Kidney epithelial cell (primary cell): ENCODE measurements around the gene GIPC3. TPM values are rescaled to one million over a fixed set of nuclear protein-coding genes. Genes with fewer than 3 reads are reported as not detected.
A peak's percentile ranks its signal among the peaks of the same experiment; 100 is the strongest.
"Not testable (repeated sequence)": the region's sequence is repeated elsewhere in the genome, so short reads cannot be mapped to it uniquely, and the experiment has no call there.

Experiments used
- DNase-seq: peaks from one replicate; pipeline ENCODE4 v3.0.0-alpha.2; 2010; ENCODE audit warnings: low read depth
- H3K27me3 ChIP-seq: 2 replicates; pipeline ENCODE4 v1.6.0; 2011; ENCODE audit warnings: low read length; ENCODE audit not compliant: control insufficient read depth, insufficient read depth
- H3K36me3 ChIP-seq: 2 replicates; pipeline ENCODE4 v1.5.1; 2011; ENCODE audit warnings: low read length; ENCODE audit not compliant: control insufficient read depth, insufficient read depth
- H3K4me3 ChIP-seq: 2 replicates; pipeline ENCODE4 v1.5.1; 2011; ENCODE audit warnings: low read depth, mild to moderate bottlenecking, control low read depth, low read length
- total RNA-seq: library from RNA; depleted of rRNA; stranded (reverse); fragments of >200 nt; gene quantifications from 2 replicates; pipeline ENCODE4 v1.2.3, GENCODE V29; 2015
- TF ChIP-seq, protein P1 (sequence below): IDR thresholded peaks from 2 replicates; pipeline ENCODE4 v1.5.1; 2011; ENCODE audit warnings: mild to moderate bottlenecking, moderate library complexity, low read length, control low read depth, inconsistent platforms; ENCODE audit not compliant: insufficient read depth, poor library complexity, severe bottlenecking

The GIPC3 gene
- total RNA-seq, 1 donor from 2014 or later = 0.21 TPM

DNA sequence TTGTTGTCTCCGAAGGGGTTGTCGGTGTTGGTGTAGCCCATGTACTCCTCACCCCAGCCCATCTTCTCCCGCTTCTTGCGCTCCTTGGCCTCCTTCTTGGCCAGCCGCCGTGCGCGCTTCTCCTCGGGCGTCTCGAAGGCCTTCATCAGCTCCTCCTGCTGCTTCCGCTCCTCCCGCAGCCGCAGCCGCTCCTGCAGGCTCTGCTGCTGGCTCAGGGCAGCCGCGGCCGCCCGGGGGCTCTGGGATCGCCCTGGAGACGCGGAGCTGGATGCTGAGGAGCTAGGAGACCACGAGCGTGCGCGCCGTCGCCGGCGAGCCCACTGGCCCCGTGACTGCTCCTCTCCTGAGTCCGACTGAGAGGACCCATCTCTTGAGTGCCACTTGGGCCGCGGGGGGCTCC lies 38.4 kb downstream of the GIPC3 start:
- TF ChIP-seq, protein P1, sequence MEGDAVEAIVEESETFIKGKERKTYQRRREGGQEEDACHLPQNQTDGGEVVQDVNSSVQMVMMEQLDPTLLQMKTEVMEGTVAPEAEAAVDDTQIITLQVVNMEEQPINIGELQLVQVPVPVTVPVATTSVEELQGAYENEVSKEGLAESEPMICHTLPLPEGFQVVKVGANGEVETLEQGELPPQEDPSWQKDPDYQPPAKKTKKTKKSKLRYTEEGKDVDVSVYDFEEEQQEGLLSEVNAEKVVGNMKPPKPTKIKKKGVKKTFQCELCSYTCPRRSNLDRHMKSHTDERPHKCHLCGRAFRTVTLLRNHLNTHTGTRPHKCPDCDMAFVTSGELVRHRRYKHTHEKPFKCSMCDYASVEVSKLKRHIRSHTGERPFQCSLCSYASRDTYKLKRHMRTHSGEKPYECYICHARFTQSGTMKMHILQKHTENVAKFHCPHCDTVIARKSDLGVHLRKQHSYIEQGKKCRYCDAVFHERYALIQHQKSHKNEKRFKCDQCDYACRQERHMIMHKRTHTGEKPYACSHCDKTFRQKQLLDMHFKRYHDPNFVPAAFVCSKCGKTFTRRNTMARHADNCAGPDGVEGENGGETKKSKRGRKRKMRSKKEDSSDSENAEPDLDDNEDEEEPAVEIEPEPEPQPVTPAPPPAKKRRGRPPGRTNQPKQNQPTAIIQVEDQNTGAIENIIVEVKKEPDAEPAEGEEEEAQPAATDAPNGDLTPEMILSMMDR = no peak
- no peaks in the 10 kb centered on the region for H3K36me3 ChIP-seq
- no peak overlapping the region for H3K4me3 ChIP-seq
- DNase-seq = no peak
- no peaks in the 10 kb centered on the region for H3K27me3 ChIP-seq

DNA sequence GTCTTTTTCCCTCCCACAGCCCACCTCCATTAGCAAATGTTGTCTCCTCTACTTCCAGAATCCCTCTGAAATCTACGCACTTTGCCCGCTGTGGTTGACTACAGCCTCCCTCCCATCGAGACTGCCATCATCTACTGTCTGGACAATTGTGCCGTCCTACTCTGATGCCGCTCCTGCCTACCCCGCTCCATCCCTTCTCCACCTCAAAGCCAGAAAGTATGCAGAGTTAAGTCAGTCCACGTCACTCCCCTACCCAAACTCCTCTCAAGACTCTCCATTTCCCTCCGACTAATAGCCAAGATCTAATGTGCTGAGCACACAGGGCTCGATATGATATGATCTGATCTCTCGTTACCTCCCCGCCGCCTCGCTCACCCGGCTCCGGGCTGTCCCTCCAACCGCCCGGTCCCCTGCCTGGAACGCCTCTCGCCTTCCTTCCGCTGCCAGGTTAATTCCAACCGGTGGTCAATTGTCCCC lies 40.8 kb downstream of the GIPC3 start:
- H3K4me3 ChIP-seq = peak overlapping the region; percentile 93

DNA sequence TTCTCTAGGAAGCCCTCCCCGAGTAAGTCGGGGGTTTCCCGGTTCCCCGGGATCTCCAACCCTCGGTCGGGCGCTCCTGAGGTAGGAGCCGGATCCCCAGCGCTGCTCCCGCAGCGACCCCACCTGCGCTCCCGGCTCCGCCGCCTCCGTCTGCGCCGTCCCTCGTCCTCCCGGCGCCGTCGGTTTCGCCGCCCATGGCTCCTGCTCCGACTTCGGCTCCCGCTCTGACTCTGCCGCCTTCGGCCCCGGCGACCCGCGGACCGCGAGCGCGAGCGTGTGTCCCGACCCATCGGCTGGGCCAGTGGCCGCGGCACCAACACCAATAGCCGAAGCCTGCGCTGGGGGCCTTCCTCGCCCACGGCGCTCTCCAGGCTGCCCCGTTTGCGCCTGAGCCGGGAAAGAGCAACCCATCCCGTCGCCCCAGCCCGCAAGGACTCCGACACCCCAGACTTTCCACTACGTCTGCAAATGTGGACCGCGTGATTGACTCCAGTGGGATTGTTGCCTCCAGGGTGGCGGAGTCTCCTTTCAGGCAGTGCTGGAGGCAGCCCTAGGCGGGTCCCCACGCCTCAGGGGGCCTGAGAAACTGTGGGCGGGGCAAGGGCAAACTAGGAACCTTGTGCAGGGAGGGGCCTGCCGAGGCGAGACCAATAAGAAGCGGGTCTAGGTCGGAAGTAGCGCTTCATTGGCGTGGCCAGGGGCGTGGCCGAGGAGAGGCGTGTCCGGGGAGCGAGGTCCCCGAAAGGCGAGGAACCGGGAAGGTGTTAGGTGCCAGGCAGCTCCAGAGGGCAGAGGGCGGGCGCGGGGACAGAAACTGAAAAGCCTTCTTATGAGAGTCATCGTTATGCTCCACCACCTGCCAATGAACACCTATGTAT lies 41.4 kb downstream of the GIPC3 start, which contains the start of gene CACTIN:
Gene CACTIN, minus strand, starts transcription at position 318 of the 878 bp plus-strand sequence. Its CDS starts 28 bp downstream, at position 290.
- Histone ChIP-seq H3K4me3 (peak within 1 kb of the TSS; percentile 93), H3K27me3 (no peaks in the 10 kb centered on the region), H3K36me3 (peaks cover 2% of the 10 kb centered on the region)
- peak; percentile 93 for DNase-seq
- TF ChIP-seq, protein P1 = no peak

More for the DNA sequence above, 40.8 kb downstream of the GIPC3 start:
- no peaks in the 10 kb centered on the region for H3K27me3 ChIP-seq
- no peaks in the 10 kb centered on the region for H3K36me3 ChIP-seq
- no peak for DNase-seq
- TF ChIP-seq, protein P1 = no peak

DNA sequence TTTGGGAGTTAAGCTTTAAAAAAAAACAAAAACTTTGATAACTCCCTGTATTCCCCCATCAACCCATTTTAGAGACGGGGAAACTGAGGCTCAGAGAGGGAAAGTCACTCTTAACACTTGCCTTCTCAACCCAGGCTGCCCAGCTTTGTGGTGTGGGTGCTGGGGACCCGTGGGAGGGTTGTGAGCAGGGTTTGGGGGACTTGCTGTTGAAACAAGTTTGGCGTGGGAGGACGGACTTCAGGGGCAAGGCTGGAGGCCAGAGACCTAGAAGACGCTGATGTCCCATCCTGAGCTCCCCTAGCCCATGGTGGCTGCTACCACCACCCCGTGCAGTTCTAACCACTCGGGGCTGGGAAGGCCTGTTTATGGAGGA lies 42.1 kb downstream of the GIPC3 start:
- DNase-seq = no peak
- peaks cover 2% of the 10 kb centered on the region for H3K36me3 ChIP-seq
- TF ChIP-seq, protein P1 = no peak
- H3K4me3 ChIP-seq = no peak overlapping the region
- H3K27me3 ChIP-seq = no peaks in the 10 kb centered on the region

DNA sequence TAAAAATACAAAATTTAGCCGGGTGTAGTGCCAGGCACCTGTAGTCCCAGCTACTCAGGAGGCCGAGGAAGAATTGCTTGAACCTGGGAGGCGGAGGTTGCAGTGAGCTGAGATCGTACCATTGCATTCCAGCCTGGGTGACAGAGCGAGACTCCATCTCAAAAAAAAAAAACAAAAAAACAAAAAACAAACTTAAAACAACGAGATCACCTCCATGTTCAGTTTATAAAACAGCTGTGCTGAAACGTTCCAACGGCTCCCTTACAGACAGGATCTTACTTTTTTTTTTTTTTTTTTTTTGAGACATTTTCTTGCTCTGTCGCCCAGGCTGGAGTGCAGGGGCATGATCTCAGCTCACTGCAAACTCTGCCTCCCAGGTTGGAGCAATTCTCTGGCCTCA lies 43.5 kb downstream of the GIPC3 start:
- not testable (repeated sequence) for H3K27me3 ChIP-seq, H3K4me3 ChIP-seq, H3K36me3 ChIP-seq, DNase-seq

DNA sequence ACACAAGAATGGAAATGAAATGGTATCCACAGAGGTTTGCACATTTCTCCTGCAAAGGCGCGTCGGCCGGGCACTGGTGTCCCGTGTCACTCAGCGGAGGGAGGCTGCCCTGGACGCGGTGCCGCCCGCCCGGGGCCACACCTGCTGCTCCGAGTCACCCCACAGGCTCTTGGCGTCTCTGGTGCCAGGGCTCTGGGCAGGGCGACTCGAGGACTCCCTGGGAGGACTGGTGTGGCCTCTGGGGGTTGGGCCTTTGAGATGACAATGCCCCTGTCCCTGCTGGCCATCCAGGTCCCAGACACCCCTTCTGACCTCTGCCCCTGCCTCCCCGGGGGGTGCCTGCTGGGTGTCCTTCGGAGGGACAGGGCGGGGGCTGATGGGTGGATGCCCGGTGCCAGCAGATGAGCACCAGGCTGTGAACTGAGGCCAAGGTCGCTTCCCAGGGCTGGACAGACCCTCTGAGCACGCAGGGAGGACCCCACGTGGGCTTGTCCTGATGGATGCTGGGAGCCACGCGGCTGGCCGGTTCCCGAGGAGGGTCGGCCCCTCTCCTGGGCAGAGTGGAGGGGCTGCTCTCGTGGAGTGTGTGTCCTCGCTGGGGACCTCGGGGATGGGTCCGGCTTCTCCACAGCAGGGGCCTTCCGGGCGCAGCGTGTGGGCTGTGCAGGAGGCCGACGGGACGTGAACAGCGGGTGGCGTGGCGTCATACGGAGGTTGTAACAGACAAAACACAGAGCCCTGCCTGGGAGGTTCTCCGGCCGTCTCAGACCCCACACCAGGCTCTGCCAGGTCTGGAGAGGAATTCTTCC lies 46.0 kb downstream of the GIPC3 start:
- no peak overlapping the region for H3K4me3 ChIP-seq
- TF ChIP-seq, protein P1 = no peak
- no peaks in the 10 kb centered on the region for H3K27me3 ChIP-seq
- no peak for DNase-seq
- peaks cover 2% of the 10 kb centered on the region for H3K36me3 ChIP-seq
